Endothelial cell (in vitro differentiated cells): Measurements from ENCODE around the gene ACSL3. TPM values are rescaled to one million over a fixed set of nuclear protein-coding genes. Genes with fewer than 3 reads are reported as not detected.

Experiments used
- DNase-seq: peaks from one replicate; pipeline ENCODE4 v3.0.0; 2021; ENCODE audit warnings: low spot score
- H3K27ac Mint-ChIP-seq: one replicate; pipeline ENCODE4 v1.8.0; 2021; ENCODE audit warnings: mixed read lengths, inconsistent platforms; ENCODE audit not compliant: unreplicated experiment
- H3K27me3 Mint-ChIP-seq: one replicate; pipeline ENCODE4 v1.8.0; 2021; ENCODE audit warnings: mild to moderate bottlenecking, moderate library complexity, mixed read lengths, inconsistent platforms; ENCODE audit not compliant: unreplicated experiment
- H3K36me3 Mint-ChIP-seq: one replicate; pipeline ENCODE4 v1.8.0; 2021; ENCODE audit warnings: mild to moderate bottlenecking, low read depth, mixed read lengths, inconsistent platforms; ENCODE audit not compliant: unreplicated experiment
- H3K4me1 Mint-ChIP-seq: one replicate; pipeline ENCODE4 v1.8.0; 2021; ENCODE audit warnings: mild to moderate bottlenecking, mixed read lengths, inconsistent platforms; ENCODE audit not compliant: unreplicated experiment
- H3K4me3 Mint-ChIP-seq: one replicate; pipeline ENCODE4 v1.8.0; 2021; ENCODE audit warnings: mild to moderate bottlenecking, mixed read lengths, inconsistent platforms; ENCODE audit not compliant: unreplicated experiment
- H3K9me3 Mint-ChIP-seq: one replicate; pipeline ENCODE4 v1.8.0; 2021; ENCODE audit warnings: mixed read lengths, inconsistent platforms; ENCODE audit not compliant: unreplicated experiment
- total RNA-seq: library from RNA; stranded (reverse); fragmentation: NEBNext Ultra II Directional; extraction: Animal tissue kit (Norgen Biotek cat#: 25700); gene quantifications from one replicate; pipeline ENCODE4 v1.2.1, GENCODE V29; 2021; ENCODE audit not compliant: unreplicated experiment
- TF ChIP-seq, protein P1 (sequence below): fragments of 200-600 bp; sonication (generic); IDR thresholded peaks from one replicate; pipeline ENCODE4 v1.5.0; 2021; ENCODE audit warnings: antibody characterized with exemption; ENCODE audit not compliant: unreplicated experiment

The ACSL3 gene
- total RNA-seq, 1 donor from 2014 or later = 163 TPM

DNA sequence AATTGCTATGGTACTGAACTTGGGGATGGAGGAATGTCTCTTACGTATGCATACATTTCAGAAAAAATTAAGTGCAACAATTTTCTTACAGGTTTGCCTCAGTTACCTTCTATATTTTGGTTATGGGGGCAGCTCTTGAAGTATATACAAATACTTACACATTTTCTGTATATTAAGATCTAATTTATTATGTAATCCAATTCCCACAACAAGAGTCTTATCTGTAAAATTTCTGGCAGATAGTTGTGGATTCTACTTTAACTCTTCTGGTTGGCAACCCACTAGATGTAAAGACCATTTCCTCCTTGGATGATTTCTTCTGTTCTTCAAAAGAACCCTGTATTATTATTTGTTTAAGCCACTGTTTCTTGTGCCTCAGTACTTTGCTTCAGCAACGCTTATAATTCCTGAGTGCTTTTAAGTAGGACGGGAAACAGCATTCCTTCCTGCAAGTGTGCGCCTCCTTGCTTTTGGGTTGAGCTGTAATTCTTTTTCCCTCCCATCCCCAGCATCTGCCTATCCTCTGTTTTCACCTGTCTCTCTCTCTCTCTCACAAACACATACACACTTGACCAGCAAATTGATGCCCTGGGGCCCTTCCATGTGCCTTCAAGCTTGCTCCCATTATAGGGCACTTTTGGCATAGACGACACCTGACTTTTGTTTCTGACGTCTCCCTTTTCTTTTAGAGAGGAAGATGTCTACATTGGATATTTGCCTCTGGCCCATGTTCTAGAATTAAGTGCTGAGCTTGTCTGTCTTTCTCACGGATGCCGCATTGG, 61.4 kb downstream of the ACSL3 start:
- Mint-ChIP-seq H3K36me3 (peaks cover 30% of the 10 kb centered on the region), H3K4me3 (no peak overlapping the region), H3K9me3 (no peaks in the 10 kb centered on the region), H3K4me1 (no peaks in the 10 kb centered on the region), H3K27ac (no peak overlapping the region), H3K27me3 (peaks cover 1% of the 10 kb centered on the region)
- TF ChIP-seq, protein P1, sequence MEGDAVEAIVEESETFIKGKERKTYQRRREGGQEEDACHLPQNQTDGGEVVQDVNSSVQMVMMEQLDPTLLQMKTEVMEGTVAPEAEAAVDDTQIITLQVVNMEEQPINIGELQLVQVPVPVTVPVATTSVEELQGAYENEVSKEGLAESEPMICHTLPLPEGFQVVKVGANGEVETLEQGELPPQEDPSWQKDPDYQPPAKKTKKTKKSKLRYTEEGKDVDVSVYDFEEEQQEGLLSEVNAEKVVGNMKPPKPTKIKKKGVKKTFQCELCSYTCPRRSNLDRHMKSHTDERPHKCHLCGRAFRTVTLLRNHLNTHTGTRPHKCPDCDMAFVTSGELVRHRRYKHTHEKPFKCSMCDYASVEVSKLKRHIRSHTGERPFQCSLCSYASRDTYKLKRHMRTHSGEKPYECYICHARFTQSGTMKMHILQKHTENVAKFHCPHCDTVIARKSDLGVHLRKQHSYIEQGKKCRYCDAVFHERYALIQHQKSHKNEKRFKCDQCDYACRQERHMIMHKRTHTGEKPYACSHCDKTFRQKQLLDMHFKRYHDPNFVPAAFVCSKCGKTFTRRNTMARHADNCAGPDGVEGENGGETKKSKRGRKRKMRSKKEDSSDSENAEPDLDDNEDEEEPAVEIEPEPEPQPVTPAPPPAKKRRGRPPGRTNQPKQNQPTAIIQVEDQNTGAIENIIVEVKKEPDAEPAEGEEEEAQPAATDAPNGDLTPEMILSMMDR = no peak
- DNase-seq = no peak

DNA sequence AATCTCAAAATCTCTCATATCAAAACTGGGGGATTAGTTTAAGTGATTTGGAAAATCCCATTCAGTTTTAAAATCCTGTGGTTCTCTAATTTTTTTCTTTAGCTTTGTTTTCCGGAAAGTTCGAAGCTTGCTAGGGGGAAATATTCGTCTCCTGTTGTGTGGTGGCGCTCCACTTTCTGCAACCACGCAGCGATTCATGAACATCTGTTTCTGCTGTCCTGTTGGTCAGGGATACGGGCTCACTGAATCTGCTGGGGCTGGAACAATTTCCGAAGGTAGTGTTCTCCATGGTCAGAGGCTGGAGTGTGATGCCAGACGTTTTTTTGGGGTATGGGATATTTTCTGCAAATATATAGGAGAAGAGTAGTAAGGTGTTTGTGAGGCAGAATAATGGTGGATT, 66.1 kb downstream of the ACSL3 start:
- H3K27ac Mint-ChIP-seq = no peak overlapping the region
- H3K9me3 Mint-ChIP-seq = no peaks in the 10 kb centered on the region
- H3K4me3 Mint-ChIP-seq = no peak overlapping the region
- peaks cover 17% of the 10 kb centered on the region for H3K36me3 Mint-ChIP-seq
- no peaks in the 10 kb centered on the region for H3K4me1 Mint-ChIP-seq
- no peak for DNase-seq
- TF ChIP-seq, protein P1 = no peak
- H3K27me3 Mint-ChIP-seq = no peaks in the 10 kb centered on the region

DNA sequence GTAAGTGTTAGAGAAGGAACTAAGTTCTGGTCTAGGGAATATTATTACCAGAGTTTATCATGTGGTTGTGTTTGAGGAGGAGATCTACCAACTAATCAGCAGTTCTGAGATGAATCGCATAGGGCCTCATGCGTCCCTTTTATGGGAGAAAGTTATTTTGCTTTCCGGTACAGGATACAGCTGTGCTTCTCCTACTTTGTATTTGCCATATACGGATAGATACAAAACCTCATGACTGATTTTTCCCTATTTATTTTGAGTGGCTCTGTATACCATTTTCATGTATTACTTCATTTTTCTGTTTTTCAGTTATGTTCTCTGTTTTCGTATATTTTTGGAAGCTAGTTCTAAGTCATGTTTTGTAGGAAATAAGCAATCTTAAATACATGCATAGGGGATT, 66.8 kb downstream of the ACSL3 start:
- Mint-ChIP-seq H3K36me3 (peaks cover 15% of the 10 kb centered on the region), H3K4me3 (no peak overlapping the region), H3K27me3 (no peaks in the 10 kb centered on the region), H3K4me1 (no peaks in the 10 kb centered on the region), H3K9me3 (no peaks in the 10 kb centered on the region), H3K27ac (peak overlapping the region; percentile 9)
- TF ChIP-seq, protein P1 = no peak
- no peak for DNase-seq

DNA sequence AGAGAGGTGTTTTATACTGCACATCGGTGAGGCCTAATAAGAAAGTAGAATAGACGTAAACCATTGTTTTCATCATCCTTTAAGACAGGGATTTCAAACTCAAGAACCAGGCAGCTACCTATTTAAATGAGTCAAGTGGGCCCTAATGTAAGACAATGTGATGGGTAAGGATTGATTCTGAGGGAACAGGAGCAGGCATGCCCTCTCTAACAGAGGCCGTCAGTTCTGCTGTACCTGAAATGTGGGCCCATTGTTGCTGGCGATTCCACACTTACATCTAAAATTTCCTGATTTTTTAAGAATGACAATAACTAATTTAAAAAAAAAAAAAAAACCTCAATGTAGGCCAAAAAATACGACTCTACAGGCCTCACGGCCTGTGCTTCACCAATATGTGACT, 67.5 kb downstream of the ACSL3 start:
- Mint-ChIP-seq H3K36me3 (peaks cover 15% of the 10 kb centered on the region), H3K9me3 (no peaks in the 10 kb centered on the region), H3K27me3 (no peaks in the 10 kb centered on the region), H3K27ac (no peak overlapping the region), H3K4me3 (no peak overlapping the region), H3K4me1 (no peaks in the 10 kb centered on the region)
- DNase-seq = no peak
- TF ChIP-seq, protein P1 = no peak

DNA sequence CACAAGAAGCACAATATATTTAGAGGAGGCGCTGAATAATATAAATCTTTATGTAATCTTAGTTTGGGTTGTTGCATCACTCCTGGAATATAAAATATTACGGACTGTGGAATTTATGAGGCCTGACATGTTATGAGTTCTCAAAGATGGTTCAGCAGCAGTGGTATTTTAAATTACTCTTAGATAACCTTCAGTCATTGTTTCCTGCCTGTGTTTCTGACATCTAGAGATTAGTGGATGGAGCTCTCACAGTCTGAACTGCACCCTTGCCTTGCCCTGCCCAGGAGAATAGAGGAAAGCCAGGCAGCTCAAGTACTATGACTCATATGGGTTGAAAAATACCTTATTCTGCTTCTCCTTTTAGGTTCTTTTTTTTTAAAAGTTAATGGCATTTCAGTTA, 70.0 kb downstream of the ACSL3 start:
- no peaks in the 10 kb centered on the region for H3K9me3 Mint-ChIP-seq
- no peak overlapping the region for H3K27ac Mint-ChIP-seq
- no peaks in the 10 kb centered on the region for H3K4me1 Mint-ChIP-seq
- H3K27me3 Mint-ChIP-seq = no peaks in the 10 kb centered on the region
- H3K4me3 Mint-ChIP-seq = no peak overlapping the region
- peaks cover 24% of the 10 kb centered on the region for H3K36me3 Mint-ChIP-seq
- TF ChIP-seq, protein P1 = no peak
- no peak for DNase-seq
